ENCODE results near the gene TRPC4AP. TPM values are rescaled to one million over a fixed set of nuclear protein-coding genes. Genes with fewer than 3 reads are reported as not detected.
A peak's percentile ranks its signal among the peaks of the same experiment; 100 is the strongest.

The TRPC4AP gene
- total RNA-seq, 1 donor: 98.8 TPM

DNA sequence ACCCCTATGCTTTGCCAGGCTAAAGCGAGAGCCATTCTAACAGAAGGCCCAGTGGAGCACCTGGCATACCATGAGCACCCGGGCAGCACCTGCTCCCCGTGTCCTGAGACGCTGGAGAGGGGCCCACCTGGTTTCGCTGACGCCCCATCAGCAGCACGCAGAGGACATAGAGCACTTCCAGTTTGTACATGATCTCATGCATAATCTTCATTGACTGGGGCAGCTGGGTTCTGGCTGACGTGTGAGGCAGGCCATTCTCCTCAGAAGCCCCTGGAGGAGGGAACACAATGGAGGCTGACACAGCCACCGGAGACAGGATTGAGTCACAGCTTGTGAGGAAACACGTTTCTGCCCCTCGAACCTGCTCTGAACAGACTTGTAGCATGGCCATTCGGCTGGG, 71.5 kb downstream of the TRPC4AP start:
- H3K36me3 ChIP-seq (ENCODE audit: insufficient read depth, low read length): peaks cover 58% of the 10 kb centered on the region
- H3K9me3 ChIP-seq (ENCODE audit: low read depth, low read length): no peaks in the 10 kb centered on the region
- H3K27ac ChIP-seq (ENCODE audit: low read depth, low read length): no peak overlapping the region
- H3K4me3 ChIP-seq (ENCODE audit: insufficient read depth, low read length): no peak overlapping the region
- H3K79me2 ChIP-seq (ENCODE audit: insufficient read depth, low read length): peaks cover 18% of the 10 kb centered on the region
- TF ChIP-seq, protein P1, sequence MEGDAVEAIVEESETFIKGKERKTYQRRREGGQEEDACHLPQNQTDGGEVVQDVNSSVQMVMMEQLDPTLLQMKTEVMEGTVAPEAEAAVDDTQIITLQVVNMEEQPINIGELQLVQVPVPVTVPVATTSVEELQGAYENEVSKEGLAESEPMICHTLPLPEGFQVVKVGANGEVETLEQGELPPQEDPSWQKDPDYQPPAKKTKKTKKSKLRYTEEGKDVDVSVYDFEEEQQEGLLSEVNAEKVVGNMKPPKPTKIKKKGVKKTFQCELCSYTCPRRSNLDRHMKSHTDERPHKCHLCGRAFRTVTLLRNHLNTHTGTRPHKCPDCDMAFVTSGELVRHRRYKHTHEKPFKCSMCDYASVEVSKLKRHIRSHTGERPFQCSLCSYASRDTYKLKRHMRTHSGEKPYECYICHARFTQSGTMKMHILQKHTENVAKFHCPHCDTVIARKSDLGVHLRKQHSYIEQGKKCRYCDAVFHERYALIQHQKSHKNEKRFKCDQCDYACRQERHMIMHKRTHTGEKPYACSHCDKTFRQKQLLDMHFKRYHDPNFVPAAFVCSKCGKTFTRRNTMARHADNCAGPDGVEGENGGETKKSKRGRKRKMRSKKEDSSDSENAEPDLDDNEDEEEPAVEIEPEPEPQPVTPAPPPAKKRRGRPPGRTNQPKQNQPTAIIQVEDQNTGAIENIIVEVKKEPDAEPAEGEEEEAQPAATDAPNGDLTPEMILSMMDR (IDR thresholded peaks at IDR 0.05; ENCODE audit: extremely low read depth, low read depth, low read length): no peak
- H4K20me1 ChIP-seq (ENCODE audit: insufficient read depth, low read length): peaks cover 19% of the 10 kb centered on the region
- H3K4me1 ChIP-seq (ENCODE audit: insufficient read depth, low read length): peaks cover 5% of the 10 kb centered on the region
- no peak overlapping the region for H2AFZ ChIP-seq (ENCODE audit: low read length)
- H3K27me3 ChIP-seq (ENCODE audit: insufficient read depth, low read length): no peaks in the 10 kb centered on the region
- no peak overlapping the region for H3K4me2 ChIP-seq (ENCODE audit: insufficient read depth, low read length)
- DNase-seq (ENCODE audit: insufficient read length, low spot score, missing footprints): peak; percentile 42

DNA sequence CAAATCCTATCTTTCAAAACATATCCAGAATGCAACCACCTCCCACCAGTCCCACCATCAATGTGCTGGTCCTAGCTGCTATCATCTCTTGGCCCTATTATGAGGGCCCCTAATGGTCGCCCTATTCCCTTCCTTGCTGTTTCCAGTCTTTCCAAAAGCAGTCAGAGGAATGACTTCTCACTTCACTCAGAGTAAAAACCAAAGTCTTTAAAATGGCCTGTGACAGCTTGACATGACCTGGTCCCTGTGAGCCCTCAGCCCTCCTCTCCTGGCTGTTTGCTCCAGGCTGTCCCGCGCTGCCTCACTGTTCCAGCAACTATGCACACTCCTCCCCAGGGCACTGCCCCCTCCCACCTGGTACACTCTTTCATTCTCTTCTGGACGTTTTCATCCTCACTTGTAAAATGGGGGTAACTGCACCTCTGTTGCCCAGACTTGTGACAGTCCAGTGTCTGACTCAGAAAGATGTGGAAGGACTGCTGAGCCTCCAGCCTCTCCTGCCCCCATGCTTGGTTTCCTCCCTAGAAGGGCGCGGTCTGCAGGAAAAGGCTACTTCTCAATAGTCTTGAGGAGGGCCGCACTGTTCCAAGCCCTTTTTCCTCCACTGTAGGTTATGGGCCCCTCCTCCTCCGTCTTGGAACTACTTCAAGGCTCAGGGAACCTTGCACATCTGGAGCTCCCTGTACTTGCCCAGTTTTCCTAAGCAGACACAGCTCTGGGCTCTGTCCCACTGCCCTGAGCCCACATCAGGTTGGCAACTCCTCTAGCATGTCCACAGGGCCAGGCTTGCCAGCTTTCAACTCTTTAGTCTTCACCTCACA, 72.3 kb downstream of the TRPC4AP start:
- Histone ChIP-seq H3K4me2 (ENCODE audit: insufficient read depth, low read length) (no peak overlapping the region), H3K27ac (ENCODE audit: low read depth, low read length) (no peak overlapping the region)
- peak; percentile 35 for DNase-seq (ENCODE audit: insufficient read length, low spot score, missing footprints)

DNA sequence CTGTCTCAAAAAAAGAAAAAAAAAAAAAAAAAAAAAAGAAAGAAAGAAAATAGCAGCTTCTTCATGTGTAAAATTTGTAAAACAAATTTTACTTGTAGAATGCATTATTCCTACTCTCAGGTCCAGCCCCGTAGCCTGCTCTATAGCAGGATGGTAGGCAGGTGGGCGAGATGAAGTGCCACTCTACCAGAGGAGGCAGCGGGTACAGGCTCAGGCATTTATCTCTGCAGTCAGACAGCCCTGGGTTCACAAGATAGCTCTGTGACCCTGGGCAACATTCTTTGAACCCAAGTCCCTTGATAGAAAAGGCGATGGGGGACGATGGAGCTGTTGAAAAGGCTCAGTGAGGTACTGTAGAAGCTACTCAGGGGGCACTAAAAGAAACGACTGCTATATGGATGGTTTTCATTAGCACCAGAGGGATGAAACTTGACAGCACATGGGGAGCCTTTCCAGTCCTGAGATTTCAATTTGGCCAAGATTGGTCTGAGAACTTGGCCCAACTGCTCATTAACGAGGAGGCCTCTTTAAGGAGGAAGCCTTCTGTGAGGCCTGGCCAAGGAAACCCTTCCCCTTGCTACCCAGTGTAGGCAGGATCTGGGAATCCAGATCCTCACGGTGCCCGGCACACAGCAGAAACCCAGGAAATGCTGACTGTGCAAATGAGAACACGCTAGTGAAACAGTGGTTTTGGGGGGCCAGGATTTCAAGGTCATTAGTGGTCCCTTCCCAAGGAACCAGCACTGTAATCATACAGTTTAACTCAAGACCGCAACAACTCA, 73.8 kb downstream of the TRPC4AP start:
- H3K27ac ChIP-seq (ENCODE audit: low read depth, low read length): peak overlapping the region; percentile 25
- peaks cover 16% of the 10 kb centered on the region for H3K79me2 ChIP-seq (ENCODE audit: insufficient read depth, low read length)
- H2AFZ ChIP-seq (ENCODE audit: low read length): no peak overlapping the region
- peaks cover 19% of the 10 kb centered on the region for H4K20me1 ChIP-seq (ENCODE audit: insufficient read depth, low read length)
- H3K4me3 ChIP-seq (ENCODE audit: insufficient read depth, low read length): no peak overlapping the region
- TF ChIP-seq, protein P1 (IDR thresholded peaks at IDR 0.05; ENCODE audit: extremely low read depth, low read depth, low read length): no peak
- H3K4me1 ChIP-seq (ENCODE audit: insufficient read depth, low read length): peaks cover 5% of the 10 kb centered on the region
- H3K4me2 ChIP-seq (ENCODE audit: insufficient read depth, low read length): no peak overlapping the region
- no peak for DNase-seq (ENCODE audit: insufficient read length, low spot score, missing footprints)
- no peaks in the 10 kb centered on the region for H3K27me3 ChIP-seq (ENCODE audit: insufficient read depth, low read length)
- H3K9me3 ChIP-seq (ENCODE audit: low read depth, low read length): no peaks in the 10 kb centered on the region
- peaks cover 57% of the 10 kb centered on the region for H3K36me3 ChIP-seq (ENCODE audit: insufficient read depth, low read length)

More for the DNA sequence above, 72.3 kb downstream of the TRPC4AP start:
- Histone ChIP-seq H3K4me3 (ENCODE audit: insufficient read depth, low read length) (no peak overlapping the region), H3K27me3 (ENCODE audit: insufficient read depth, low read length) (no peaks in the 10 kb centered on the region), H3K36me3 (ENCODE audit: insufficient read depth, low read length) (peaks cover 59% of the 10 kb centered on the region), H3K9me3 (ENCODE audit: low read depth, low read length) (no peaks in the 10 kb centered on the region), H3K79me2 (ENCODE audit: insufficient read depth, low read length) (peaks cover 19% of the 10 kb centered on the region), H3K4me1 (ENCODE audit: insufficient read depth, low read length) (peaks cover 5% of the 10 kb centered on the region), H2AFZ (ENCODE audit: low read length) (no peak overlapping the region), H4K20me1 (ENCODE audit: insufficient read depth, low read length) (peaks cover 19% of the 10 kb centered on the region)
- TF ChIP-seq, protein P1 (IDR thresholded peaks at IDR 0.05; ENCODE audit: extremely low read depth, low read depth, low read length): no peak

All from osteoblast (primary cell).